GM19324 (cell line): ENCODE data around the gene CD300H.

Experiments
- ATAC-seq: cut with Tn5 transposase; IDR thresholded peaks from one replicate; pipeline ENCODE4 v1.9.1; 2021; ENCODE audit warnings: mild to moderate bottlenecking, moderate library complexity; ENCODE audit not compliant: unreplicated experiment, low FRiP score

The CD300H gene

GRCh38 chr17:74512624-74513091 lies 54.7 kb downstream of the CD300H start:
- ATAC-seq, result no peak

- no peak for ATAC-seq
These were observed 55.3 kb downstream of the CD300H start for GRCh38 chr17:74512036-74512435.
